Measurements from ENCODE around the gene GOLGA6L7.
"Not testable (repeated sequence)": the region's sequence is repeated elsewhere in the genome, so short reads cannot be mapped to it uniquely, and the experiment has no call there.

Gene GOLGA6L7

GRCh38 chr15:28814059-28814458, 34.4 kb downstream of the GOLGA6L7 start:
- H3K27me3 ChIP-seq (ENCODE audit: insufficient read depth, poor library complexity, severe bottlenecking); H3K4me1 ChIP-seq (ENCODE audit: insufficient read depth, poor library complexity, severe bottlenecking); H3K4me3 ChIP-seq (ENCODE audit: severe bottlenecking); ATAC-seq (ENCODE audit: low read depth); H3K27ac ChIP-seq (ENCODE audit: poor library complexity, severe bottlenecking); H3K36me3 ChIP-seq (ENCODE audit: low read depth); DNase-seq (ENCODE audit: low spot score); H3K9me3 ChIP-seq (ENCODE audit: severe bottlenecking): not testable (repeated sequence)

GRCh38 chr15:28813392-28813791, 35.1 kb downstream of the GOLGA6L7 start:
- H3K36me3 ChIP-seq (ENCODE audit: low read depth); H3K27me3 ChIP-seq (ENCODE audit: insufficient read depth, poor library complexity, severe bottlenecking); DNase-seq (ENCODE audit: low spot score); H3K4me1 ChIP-seq (ENCODE audit: insufficient read depth, poor library complexity, severe bottlenecking); H3K4me3 ChIP-seq (ENCODE audit: severe bottlenecking); H3K27ac ChIP-seq (ENCODE audit: poor library complexity, severe bottlenecking); ATAC-seq (ENCODE audit: low read depth); H3K9me3 ChIP-seq (ENCODE audit: severe bottlenecking): not testable (repeated sequence)

- DNase-seq (ENCODE audit: low spot score); H3K4me1 ChIP-seq (ENCODE audit: insufficient read depth, poor library complexity, severe bottlenecking); H3K27me3 ChIP-seq (ENCODE audit: insufficient read depth, poor library complexity, severe bottlenecking); H3K36me3 ChIP-seq (ENCODE audit: low read depth); H3K4me3 ChIP-seq (ENCODE audit: severe bottlenecking); ATAC-seq (ENCODE audit: low read depth); H3K27ac ChIP-seq (ENCODE audit: poor library complexity, severe bottlenecking); H3K9me3 ChIP-seq (ENCODE audit: severe bottlenecking): not testable (repeated sequence)
Observed at GRCh38 chr15:28811852-28812550, 36.4 kb downstream of the GOLGA6L7 start.

DNA sequence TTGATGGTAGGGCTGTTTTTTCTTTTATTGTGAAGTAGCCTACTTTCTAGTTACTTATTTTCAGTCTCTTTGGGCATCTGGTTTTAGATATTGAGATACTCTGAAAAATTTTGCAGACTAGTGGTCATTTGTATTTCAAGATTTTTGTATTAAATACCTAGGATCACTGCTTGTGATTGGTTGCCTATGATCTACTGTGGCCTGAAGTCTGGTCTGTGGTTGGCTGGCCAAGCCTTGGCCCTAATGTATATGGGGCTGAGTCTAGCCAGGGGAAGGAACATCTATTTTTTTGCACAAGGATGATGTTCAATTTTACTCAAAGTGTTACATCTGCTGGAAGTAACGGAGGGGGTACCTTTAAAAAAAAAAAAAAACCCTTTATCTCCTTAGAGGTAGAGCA, 38.0 kb downstream of the GOLGA6L7 start:
- not testable (repeated sequence) for H3K4me1 ChIP-seq (ENCODE audit: insufficient read depth, poor library complexity, severe bottlenecking); H3K27ac ChIP-seq (ENCODE audit: poor library complexity, severe bottlenecking); ATAC-seq (ENCODE audit: low read depth); DNase-seq (ENCODE audit: low spot score); H3K4me3 ChIP-seq (ENCODE audit: severe bottlenecking); H3K36me3 ChIP-seq (ENCODE audit: low read depth); H3K9me3 ChIP-seq (ENCODE audit: severe bottlenecking); H3K27me3 ChIP-seq (ENCODE audit: insufficient read depth, poor library complexity, severe bottlenecking)

- H3K36me3 ChIP-seq (ENCODE audit: low read depth); H3K4me3 ChIP-seq (ENCODE audit: severe bottlenecking); H3K9me3 ChIP-seq (ENCODE audit: severe bottlenecking); ATAC-seq (ENCODE audit: low read depth); H3K27me3 ChIP-seq (ENCODE audit: insufficient read depth, poor library complexity, severe bottlenecking); DNase-seq (ENCODE audit: low spot score); H3K4me1 ChIP-seq (ENCODE audit: insufficient read depth, poor library complexity, severe bottlenecking); H3K27ac ChIP-seq (ENCODE audit: poor library complexity, severe bottlenecking): not testable (repeated sequence)
Observed at GRCh38 chr15:28808136-28808535, 40.3 kb downstream of the GOLGA6L7 start.

- peaks cover 10% of the 10 kb centered on the region for H3K27me3 ChIP-seq (ENCODE audit: insufficient read depth, poor library complexity, severe bottlenecking)
- H3K27ac ChIP-seq (ENCODE audit: poor library complexity, severe bottlenecking); H3K9me3 ChIP-seq (ENCODE audit: severe bottlenecking); DNase-seq (ENCODE audit: low spot score); H3K36me3 ChIP-seq (ENCODE audit: low read depth); H3K4me3 ChIP-seq (ENCODE audit: severe bottlenecking); H3K4me1 ChIP-seq (ENCODE audit: insufficient read depth, poor library complexity, severe bottlenecking); ATAC-seq (ENCODE audit: low read depth): not testable (repeated sequence)
Observed at GRCh38 chr15:28800366-28800765, 48.1 kb downstream of the GOLGA6L7 start.

DNA sequence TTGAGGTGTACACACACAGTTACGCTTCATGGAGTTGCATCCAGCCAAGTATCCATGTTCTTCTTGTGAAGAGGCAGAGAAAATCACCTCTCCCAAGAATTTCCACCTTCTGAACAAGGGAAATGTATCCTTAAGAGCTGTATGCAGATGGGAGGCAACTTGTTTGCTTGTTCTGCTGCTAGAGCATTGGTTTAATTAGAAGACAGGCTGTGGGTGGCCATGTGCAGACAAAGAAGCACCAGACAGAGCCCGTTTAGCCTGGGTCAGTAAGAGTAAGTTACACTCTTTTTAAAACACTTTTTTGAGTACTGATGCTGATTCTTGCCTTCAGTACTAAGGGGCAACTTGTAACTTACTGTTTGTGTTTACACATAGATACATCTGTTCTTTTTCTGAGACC, 50.2 kb downstream of the GOLGA6L7 start:
- peaks cover 10% of the 10 kb centered on the region for H3K27me3 ChIP-seq (ENCODE audit: insufficient read depth, poor library complexity, severe bottlenecking)
- DNase-seq (ENCODE audit: low spot score); H3K27ac ChIP-seq (ENCODE audit: poor library complexity, severe bottlenecking); H3K4me1 ChIP-seq (ENCODE audit: insufficient read depth, poor library complexity, severe bottlenecking); H3K9me3 ChIP-seq (ENCODE audit: severe bottlenecking); H3K4me3 ChIP-seq (ENCODE audit: severe bottlenecking); H3K36me3 ChIP-seq (ENCODE audit: low read depth); ATAC-seq (ENCODE audit: low read depth): not testable (repeated sequence)

DNA sequence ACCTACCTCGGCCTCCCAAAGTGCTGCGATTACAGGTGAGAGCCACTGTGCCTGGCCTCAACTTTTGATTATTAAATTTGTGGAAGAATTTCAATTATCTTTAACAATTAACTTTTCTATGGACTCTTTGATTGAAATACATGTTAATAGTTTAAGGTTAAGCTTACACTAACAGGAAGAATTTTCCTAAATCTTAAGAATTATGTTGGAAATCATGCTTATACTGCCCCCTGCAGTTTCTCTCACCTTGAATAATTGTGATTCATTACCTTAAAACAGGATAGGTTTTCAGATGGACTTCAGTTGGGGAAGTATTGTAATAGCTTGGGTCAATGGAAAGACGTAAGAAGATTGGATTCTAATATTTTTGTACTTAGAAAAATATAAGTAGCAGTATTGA, 54.2 kb downstream of the GOLGA6L7 start:
- H3K9me3 ChIP-seq (ENCODE audit: severe bottlenecking); H3K4me3 ChIP-seq (ENCODE audit: severe bottlenecking); H3K36me3 ChIP-seq (ENCODE audit: low read depth); DNase-seq (ENCODE audit: low spot score); H3K27ac ChIP-seq (ENCODE audit: poor library complexity, severe bottlenecking); ATAC-seq (ENCODE audit: low read depth); H3K4me1 ChIP-seq (ENCODE audit: insufficient read depth, poor library complexity, severe bottlenecking): not testable (repeated sequence)
- TF ChIP-seq, protein P1, sequence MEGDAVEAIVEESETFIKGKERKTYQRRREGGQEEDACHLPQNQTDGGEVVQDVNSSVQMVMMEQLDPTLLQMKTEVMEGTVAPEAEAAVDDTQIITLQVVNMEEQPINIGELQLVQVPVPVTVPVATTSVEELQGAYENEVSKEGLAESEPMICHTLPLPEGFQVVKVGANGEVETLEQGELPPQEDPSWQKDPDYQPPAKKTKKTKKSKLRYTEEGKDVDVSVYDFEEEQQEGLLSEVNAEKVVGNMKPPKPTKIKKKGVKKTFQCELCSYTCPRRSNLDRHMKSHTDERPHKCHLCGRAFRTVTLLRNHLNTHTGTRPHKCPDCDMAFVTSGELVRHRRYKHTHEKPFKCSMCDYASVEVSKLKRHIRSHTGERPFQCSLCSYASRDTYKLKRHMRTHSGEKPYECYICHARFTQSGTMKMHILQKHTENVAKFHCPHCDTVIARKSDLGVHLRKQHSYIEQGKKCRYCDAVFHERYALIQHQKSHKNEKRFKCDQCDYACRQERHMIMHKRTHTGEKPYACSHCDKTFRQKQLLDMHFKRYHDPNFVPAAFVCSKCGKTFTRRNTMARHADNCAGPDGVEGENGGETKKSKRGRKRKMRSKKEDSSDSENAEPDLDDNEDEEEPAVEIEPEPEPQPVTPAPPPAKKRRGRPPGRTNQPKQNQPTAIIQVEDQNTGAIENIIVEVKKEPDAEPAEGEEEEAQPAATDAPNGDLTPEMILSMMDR (IDR thresholded peaks at IDR 0.05; ENCODE audit: poor library complexity, severe bottlenecking) = peak; percentile 40
- peaks cover 31% of the 10 kb centered on the region for H3K27me3 ChIP-seq (ENCODE audit: insufficient read depth, poor library complexity, severe bottlenecking)

Data from RWPE2 (cell line).